CD4-positive, alpha-beta T cell (primary cell): ENCODE results near the gene FUT8. TPM values are rescaled to one million over a fixed set of nuclear protein-coding genes. Genes with fewer than 3 reads are reported as not detected.

Experiments used
- ATAC-seq: fragments of 200-7000 bp; cut with Tn5 transposase; one replicate; pipeline ENCODE4 v1.10.0; 2022; ENCODE audit warnings: mild to moderate bottlenecking; ENCODE audit not compliant: poor library complexity
- CTCF ChIA-PET: fragments of 350-600 bp; sonication (Branson Sonifier 250); formaldehyde crosslinking; loops from one replicate; lab custom pipeline; 2021; ENCODE audit warnings: antibody characterized with exemption, inconsistent platforms; lab: Charles Lee
- POLR2A ChIA-PET: fragments of 350-600 bp; sonication (Branson Sonifier 250); formaldehyde crosslinking; loops from one replicate; lab custom pipeline; 2021; ENCODE audit warnings: antibody characterized with exemption, inconsistent platforms; lab: Charles Lee
- DNase-seq, 14 experiments: peaks; one replicate each; pipeline ENCODE4 v3.0.0-alpha.2; 2013 to 2020; ENCODE audit warnings: mixed read lengths in 2 of 14
- H3K27ac ChIP-seq, 2 donors: one replicate each; pipeline versions ENCODE4 v1.5.1 to v1.7.0; 2013; ENCODE audit warnings: low read length in 2 of 2, low read depth in 1 of 2, mild to moderate bottlenecking in 1 of 2
- H3K27me3 ChIP-seq, 2 experiments: 1 replicate in 1 of 2; 2 replicates in 1 of 2; pipeline versions ENCODE4 v1.6.1 to v1.7.0; 2013; ENCODE audit warnings: low read length in 2 of 2, control low read depth in 1 of 2, mild to moderate bottlenecking in 1 of 2, moderate library complexity in 1 of 2; ENCODE audit not compliant: insufficient read depth in 2 of 2, control insufficient read depth in 1 of 2
- H3K36me3 ChIP-seq: one replicate; pipeline ENCODE4 v1.6.1; 2013; ENCODE audit warnings: low read length, control low read depth; ENCODE audit not compliant: insufficient read depth
- H3K4me1 ChIP-seq: one replicate; pipeline ENCODE4 v1.6.1; 2013; ENCODE audit warnings: low read length, control low read depth; ENCODE audit not compliant: insufficient read depth
- H3K4me3 ChIP-seq: one replicate; pipeline ENCODE4 v1.5.1; 2013; ENCODE audit warnings: mild to moderate bottlenecking, low read length, moderate library complexity
- H3K9me3 ChIP-seq, 2 experiments: 1 replicate in 1 of 2; 2 replicates in 1 of 2; pipeline versions ENCODE4 v1.6.1 to v1.7.0; 2013; ENCODE audit warnings: low read length in 2 of 2, mild to moderate bottlenecking in 2 of 2, control low read depth in 1 of 2, moderate library complexity in 1 of 2; ENCODE audit not compliant: control insufficient read depth in 1 of 2, insufficient read depth in 1 of 2
- H3K27ac Mint-ChIP-seq: one replicate; pipeline ENCODE4 v1.8.0; 2020; ENCODE audit warnings: mixed read lengths
- H3K27me3 Mint-ChIP-seq: one replicate; pipeline ENCODE4 v1.8.0; 2021; ENCODE audit warnings: mixed read lengths
- H3K36me3 Mint-ChIP-seq: one replicate; pipeline ENCODE4 v1.8.0; 2021; ENCODE audit warnings: low read depth, mixed read lengths
- H3K4me1 Mint-ChIP-seq: one replicate; pipeline ENCODE4 v1.8.0; 2021; ENCODE audit warnings: low read depth, mixed read lengths
- H3K4me3 Mint-ChIP-seq: one replicate; pipeline ENCODE4 v1.8.0; 2020; ENCODE audit warnings: mild to moderate bottlenecking, mixed read lengths
- H3K9me3 Mint-ChIP-seq: one replicate; pipeline ENCODE4 v1.8.0; 2020; ENCODE audit warnings: mixed read lengths
- CTCF ChIP-seq: fragments of 200-600 bp; IDR thresholded peaks from one replicate; pipeline ENCODE4 v1.8.0; 2022; ENCODE audit warnings: antibody characterized with exemption, mild to moderate bottlenecking
- intact Hi-C, 2 experiments: fragments of 100-400 bp; cut with DNase I in 1 of 2; cut with micrococcal nuclease in 1 of 2; formaldehyde crosslinking; loops; one replicate each; pipeline versions ENCODE4 v1.15.1 to v1.9.0; 2023 to 2025; cut with DNase I, micrococcal nuclease
- total RNA-seq, 174 experiments: library from RNA in 2 of 174; stranded (reverse) in 2 of 174; gene quantifications; one replicate each; pipeline ENCODE4 v1.2.3 and lab custom pipeline; 2021 to 2026

The FUT8 gene
- total RNA-seq, 2 experiments from 2014 or later = 31.3 to 39.1 TPM

- no peak overlapping the region for H3K27ac ChIP-seq
- ChIA-PET POLR2A (no interaction called here), CTCF (no interaction called here)
- ATAC-seq (no peak), DNase-seq (no peak)
- H3K4me1 ChIP-seq = no peaks in the 10 kb centered on the region
- H3K4me3 ChIP-seq = no peak overlapping the region
- peaks cover 10% of the 10 kb centered on the region for H3K36me3 Mint-ChIP-seq
- H3K36me3 ChIP-seq = no peaks in the 10 kb centered on the region
- H3K27me3 ChIP-seq = no peaks in the 10 kb centered on the region
- H3K9me3 ChIP-seq = no peaks in the 10 kb centered on the region
- H3K4me1 Mint-ChIP-seq = peaks cover 9% of the 10 kb centered on the region
- no peak overlapping the region for H3K27ac Mint-ChIP-seq
- no peaks in the 10 kb centered on the region for H3K27me3 Mint-ChIP-seq
- intact Hi-C loops = no loop called here
- no peaks in the 10 kb centered on the region for H3K9me3 Mint-ChIP-seq
- TF ChIP-seq CTCF = no peak
- H3K4me3 Mint-ChIP-seq = no peak overlapping the region
These were observed 182.3 kb downstream of the FUT8 start for GRCh38 chr14:65594882-65595237.

- Mint-ChIP-seq H3K27me3 (no peaks in the 10 kb centered on the region), H3K27ac (no peak overlapping the region), H3K36me3 (peaks cover 13% of the 10 kb centered on the region), H3K4me3 (no peak overlapping the region), H3K9me3 (no peaks in the 10 kb centered on the region), H3K4me1 (peaks cover 7% of the 10 kb centered on the region)
- H3K4me1 ChIP-seq = no peaks in the 10 kb centered on the region
- H3K27me3 ChIP-seq = no peaks in the 10 kb centered on the region
- H3K4me3 ChIP-seq = no peak overlapping the region
- intact Hi-C loops = no loop called here
- ChIA-PET CTCF (no interaction called here), POLR2A (no interaction called here)
- H3K36me3 ChIP-seq = no peaks in the 10 kb centered on the region
- H3K9me3 ChIP-seq = no peaks in the 10 kb centered on the region
- ATAC-seq (no peak), DNase-seq (no peak)
- no peak overlapping the region for H3K27ac ChIP-seq
- TF ChIP-seq CTCF = no peak
These were observed 186.8 kb downstream of the FUT8 start for GRCh38 chr14:65599375-65599774.

- H3K4me1 ChIP-seq = no peaks in the 10 kb centered on the region
- ChIA-PET CTCF (no interaction called here), POLR2A (no interaction called here)
- H3K4me3 ChIP-seq = no peak overlapping the region
- H3K27ac ChIP-seq = no peak overlapping the region
- Mint-ChIP-seq H3K27ac (no peak overlapping the region), H3K4me3 (no peak overlapping the region), H3K4me1 (peaks cover 14% of the 10 kb centered on the region), H3K27me3 (no peaks in the 10 kb centered on the region), H3K36me3 (peaks cover 4% of the 10 kb centered on the region), H3K9me3 (no peaks in the 10 kb centered on the region)
- DNase-seq = no peak
- intact Hi-C loops = loop anchor here in 1 of 2 experiments (10.0 kb wide), 1 partner anchor 376 kb away; no protein-coding TSS in a partner anchor
- H3K27me3 ChIP-seq = no peaks in the 10 kb centered on the region
- TF ChIP-seq CTCF = no peak
- H3K9me3 ChIP-seq = no peaks in the 10 kb centered on the region
- no peak for ATAC-seq
- no peaks in the 10 kb centered on the region for H3K36me3 ChIP-seq
These were observed 188.2 kb downstream of the FUT8 start for GRCh38 chr14:65600742-65601141.
